ENCODE results near the gene TGFB2.

The TGFB2 gene

DNA sequence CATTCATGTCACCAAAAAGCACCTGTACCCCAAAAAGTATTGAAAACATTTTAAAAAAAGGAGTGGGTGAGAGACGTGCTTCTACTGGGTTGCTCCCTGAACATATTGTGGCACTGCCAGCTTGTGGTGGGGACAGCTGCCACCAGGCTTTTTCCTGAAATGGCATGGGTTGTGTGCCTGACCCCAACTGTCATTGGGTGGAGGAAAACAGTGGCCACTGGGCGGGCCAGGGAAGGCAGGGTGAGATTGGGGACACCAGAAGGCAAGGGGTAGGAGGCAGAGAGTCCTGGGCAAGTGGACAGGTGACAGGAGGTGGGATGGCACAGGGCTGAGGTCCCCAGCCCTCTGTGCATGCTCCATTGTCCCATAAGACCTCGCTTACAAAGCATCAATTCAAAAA, 55.5 kb downstream of the TGFB2 start:
- Mint-ChIP-seq H3K4me1 (peaks cover 44% of the 10 kb centered on the region), H3K27me3 (ENCODE audit: low read depth, poor library complexity) (peaks cover 6% of the 10 kb centered on the region), H3K36me3 (ENCODE audit: low read depth) (peaks cover 41% of the 10 kb centered on the region), H3K27ac (no peak overlapping the region), H3K9me3 (peaks cover 19% of the 10 kb centered on the region), H3K4me3 (no peak overlapping the region)
- TF ChIP-seq, protein P1, sequence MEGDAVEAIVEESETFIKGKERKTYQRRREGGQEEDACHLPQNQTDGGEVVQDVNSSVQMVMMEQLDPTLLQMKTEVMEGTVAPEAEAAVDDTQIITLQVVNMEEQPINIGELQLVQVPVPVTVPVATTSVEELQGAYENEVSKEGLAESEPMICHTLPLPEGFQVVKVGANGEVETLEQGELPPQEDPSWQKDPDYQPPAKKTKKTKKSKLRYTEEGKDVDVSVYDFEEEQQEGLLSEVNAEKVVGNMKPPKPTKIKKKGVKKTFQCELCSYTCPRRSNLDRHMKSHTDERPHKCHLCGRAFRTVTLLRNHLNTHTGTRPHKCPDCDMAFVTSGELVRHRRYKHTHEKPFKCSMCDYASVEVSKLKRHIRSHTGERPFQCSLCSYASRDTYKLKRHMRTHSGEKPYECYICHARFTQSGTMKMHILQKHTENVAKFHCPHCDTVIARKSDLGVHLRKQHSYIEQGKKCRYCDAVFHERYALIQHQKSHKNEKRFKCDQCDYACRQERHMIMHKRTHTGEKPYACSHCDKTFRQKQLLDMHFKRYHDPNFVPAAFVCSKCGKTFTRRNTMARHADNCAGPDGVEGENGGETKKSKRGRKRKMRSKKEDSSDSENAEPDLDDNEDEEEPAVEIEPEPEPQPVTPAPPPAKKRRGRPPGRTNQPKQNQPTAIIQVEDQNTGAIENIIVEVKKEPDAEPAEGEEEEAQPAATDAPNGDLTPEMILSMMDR (IDR thresholded peaks at IDR 0.05) = no peak
- no peak for DNase-seq

DNA sequence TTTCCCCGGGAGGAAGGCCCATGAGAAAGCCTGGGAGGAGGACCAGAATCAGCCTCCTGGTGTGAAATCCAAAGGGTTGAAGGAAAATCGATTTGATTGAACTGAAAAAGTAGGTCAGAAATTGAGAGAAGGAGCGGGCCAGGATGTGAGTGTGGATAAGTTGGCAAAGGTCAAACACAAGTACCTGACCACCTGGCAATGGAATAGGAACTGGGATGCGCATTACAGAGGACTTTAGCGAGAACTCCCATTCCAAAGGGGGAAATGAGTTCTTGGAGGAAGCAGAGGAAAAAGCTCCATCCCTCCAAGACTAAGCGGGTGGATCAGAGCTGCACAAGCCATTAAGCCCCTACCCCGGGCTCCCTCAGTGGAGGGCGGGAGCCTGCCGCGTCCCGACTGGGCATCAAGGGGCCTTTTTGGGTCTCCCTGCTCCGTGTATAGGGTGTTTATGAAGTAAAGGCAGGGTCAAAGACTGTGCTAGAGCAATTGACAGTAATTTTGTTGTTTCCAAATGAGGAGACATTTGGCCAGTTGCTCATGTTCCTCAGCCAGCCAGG, 56.4 kb downstream of the TGFB2 start:
- peaks cover 19% of the 10 kb centered on the region for H3K9me3 Mint-ChIP-seq
- H3K4me1 Mint-ChIP-seq = peaks cover 44% of the 10 kb centered on the region
- peaks cover 4% of the 10 kb centered on the region for H3K27me3 Mint-ChIP-seq (ENCODE audit: low read depth, poor library complexity)
- H3K36me3 Mint-ChIP-seq (ENCODE audit: low read depth) = peaks cover 50% of the 10 kb centered on the region
- TF ChIP-seq, protein P1 (IDR thresholded peaks at IDR 0.05) = no peak
- H3K27ac Mint-ChIP-seq = peak overlapping the region; percentile 94
- no peak overlapping the region for H3K4me3 Mint-ChIP-seq
- DNase-seq = no peak

DNA sequence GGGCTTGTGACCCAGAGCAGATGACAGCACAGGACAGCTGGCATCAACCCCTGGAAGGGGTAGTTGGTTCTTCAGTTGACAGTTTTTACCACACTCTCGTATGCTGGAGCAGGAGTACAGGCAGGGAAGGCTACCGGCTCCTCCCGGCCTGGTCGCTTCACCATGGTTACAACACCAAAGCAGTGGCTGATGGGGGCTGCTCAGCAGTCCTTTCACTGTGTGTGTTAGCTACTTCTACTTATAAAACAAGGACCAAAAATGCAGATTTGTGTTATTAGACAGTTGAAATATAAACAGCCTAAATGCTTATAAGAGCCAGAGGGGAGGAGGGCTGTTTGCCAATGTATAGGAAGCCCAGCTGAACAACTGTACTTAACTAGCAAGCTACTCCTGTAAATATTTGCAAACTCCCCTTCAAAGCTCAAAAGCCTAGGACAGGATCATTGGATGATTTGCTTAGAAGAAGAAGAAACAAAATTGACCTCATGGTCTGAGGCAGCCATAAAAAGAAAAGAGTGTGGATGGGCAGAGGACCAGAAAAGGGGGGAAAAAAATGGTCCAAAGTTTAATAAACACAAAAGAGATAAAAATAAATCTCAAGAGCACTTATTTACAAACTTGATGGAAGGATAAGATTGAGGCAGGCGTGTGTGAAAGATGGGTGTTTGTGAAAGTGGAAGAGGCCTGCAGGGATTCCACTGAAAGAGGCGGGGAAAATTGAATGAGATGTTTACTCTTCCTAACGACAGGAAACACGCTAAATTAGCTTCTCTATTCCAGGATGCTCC, 57.1 kb downstream of the TGFB2 start:
- DNase-seq = no peak
- H3K9me3 Mint-ChIP-seq = peaks cover 19% of the 10 kb centered on the region
- H3K36me3 Mint-ChIP-seq (ENCODE audit: low read depth) = peaks cover 51% of the 10 kb centered on the region
- peak overlapping the region; percentile 3 for H3K4me3 Mint-ChIP-seq
- peaks cover 44% of the 10 kb centered on the region for H3K4me1 Mint-ChIP-seq
- TF ChIP-seq, protein P1 (IDR thresholded peaks at IDR 0.05) = no peak
- peaks cover 4% of the 10 kb centered on the region for H3K27me3 Mint-ChIP-seq (ENCODE audit: low read depth, poor library complexity)
- H3K27ac Mint-ChIP-seq = peak overlapping the region; percentile 94

DNA sequence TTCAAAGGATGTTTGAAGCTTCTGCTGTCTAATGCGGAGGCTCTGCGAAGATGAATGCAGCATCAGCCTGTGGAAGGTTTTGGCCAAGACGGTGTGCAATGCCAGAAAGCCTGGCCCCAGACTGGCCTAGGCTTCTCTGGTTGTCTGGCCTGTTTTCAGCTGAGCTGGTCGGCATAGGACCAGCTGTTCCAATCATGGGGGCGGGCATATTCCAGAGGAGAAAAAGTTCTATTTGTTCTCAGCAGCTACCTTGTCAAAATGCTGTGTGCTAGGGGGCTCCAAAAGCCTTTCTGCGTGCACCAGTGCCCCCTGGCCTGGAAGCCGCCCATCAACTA, 57.6 kb downstream of the TGFB2 start:
- TF ChIP-seq, protein P1 (IDR thresholded peaks at IDR 0.05) = no peak

DNA sequence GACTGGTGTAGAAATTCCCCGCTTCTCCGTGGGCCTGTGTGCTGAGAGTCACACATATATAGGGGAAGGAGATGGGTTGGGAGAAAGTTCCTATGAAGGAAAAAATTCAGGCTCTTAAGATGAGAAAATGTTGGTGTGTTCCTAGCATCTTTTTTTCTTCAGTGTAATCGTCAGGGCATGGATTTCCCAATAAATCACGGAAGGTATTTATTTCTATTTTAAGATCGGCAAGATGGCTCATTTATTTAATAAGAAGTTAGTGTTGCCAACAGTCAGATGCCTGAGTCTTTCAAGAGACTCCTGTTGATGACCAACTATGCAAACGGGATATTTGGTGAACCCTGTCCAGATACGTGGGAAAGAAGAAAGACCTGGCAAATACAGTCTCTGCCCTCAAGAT, 58.2 kb downstream of the TGFB2 start:
- TF ChIP-seq, protein P1 (IDR thresholded peaks at IDR 0.05) = no peak
- Mint-ChIP-seq H3K9me3 (peaks cover 15% of the 10 kb centered on the region), H3K27ac (peak overlapping the region; percentile 94), H3K4me3 (no peak overlapping the region), H3K27me3 (ENCODE audit: low read depth, poor library complexity) (peaks cover 4% of the 10 kb centered on the region), H3K36me3 (ENCODE audit: low read depth) (peaks cover 47% of the 10 kb centered on the region), H3K4me1 (peaks cover 40% of the 10 kb centered on the region)
- no peak for DNase-seq

More for the DNA sequence above, 57.6 kb downstream of the TGFB2 start:
- H3K27me3 Mint-ChIP-seq (ENCODE audit: low read depth, poor library complexity) = peaks cover 4% of the 10 kb centered on the region
- peak overlapping the region; percentile 3 for H3K4me3 Mint-ChIP-seq
- DNase-seq = peak; percentile 6
- peaks cover 41% of the 10 kb centered on the region for H3K4me1 Mint-ChIP-seq
- peaks cover 15% of the 10 kb centered on the region for H3K9me3 Mint-ChIP-seq
- H3K36me3 Mint-ChIP-seq (ENCODE audit: low read depth) = peaks cover 47% of the 10 kb centered on the region
- H3K27ac Mint-ChIP-seq = peak overlapping the region; percentile 94

DNA sequence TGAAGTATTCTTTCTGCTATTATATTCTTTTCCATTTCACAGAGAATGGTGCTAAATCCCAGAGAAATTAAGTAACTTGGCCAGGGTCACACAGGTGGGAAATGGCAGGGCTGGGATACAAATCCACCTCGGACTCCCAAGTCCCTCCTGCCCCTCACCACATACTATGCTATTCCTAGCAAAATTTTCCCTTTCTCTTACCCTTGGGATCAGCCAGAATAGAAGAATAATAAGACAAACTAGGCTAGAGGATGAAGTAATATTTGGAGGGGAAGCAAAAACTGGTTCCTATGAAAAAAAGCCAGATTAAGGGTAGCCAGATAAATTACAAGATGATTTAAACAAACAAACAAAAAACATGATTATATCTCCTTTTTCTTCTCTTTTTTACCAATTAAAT, 62.5 kb downstream of the TGFB2 start:
- Mint-ChIP-seq H3K9me3 (no peaks in the 10 kb centered on the region), H3K4me1 (peaks cover 20% of the 10 kb centered on the region), H3K4me3 (no peak overlapping the region), H3K27me3 (ENCODE audit: low read depth, poor library complexity) (peaks cover 4% of the 10 kb centered on the region), H3K36me3 (ENCODE audit: low read depth) (peaks cover 36% of the 10 kb centered on the region), H3K27ac (no peak overlapping the region)
- TF ChIP-seq, protein P1 (IDR thresholded peaks at IDR 0.05) = no peak
- no peak for DNase-seq
